NB4 (cell line): ENCODE measurements around the gene MARVELD2.

ENCODE experiments used
- POLR2A ChIP-seq: IDR thresholded peaks from 2 replicates; pipeline ENCODE4 v1.6.1; 2011; ENCODE audit warnings: mild to moderate bottlenecking; ENCODE audit not compliant: insufficient read length; ENCODE audit errors: extremely low read depth
- TF ChIP-seq, protein P1 (sequence below): IDR thresholded peaks from one replicate; pipeline ENCODE4 v1.5.1; 2012; ENCODE audit warnings: low read depth, low read length

DNA sequence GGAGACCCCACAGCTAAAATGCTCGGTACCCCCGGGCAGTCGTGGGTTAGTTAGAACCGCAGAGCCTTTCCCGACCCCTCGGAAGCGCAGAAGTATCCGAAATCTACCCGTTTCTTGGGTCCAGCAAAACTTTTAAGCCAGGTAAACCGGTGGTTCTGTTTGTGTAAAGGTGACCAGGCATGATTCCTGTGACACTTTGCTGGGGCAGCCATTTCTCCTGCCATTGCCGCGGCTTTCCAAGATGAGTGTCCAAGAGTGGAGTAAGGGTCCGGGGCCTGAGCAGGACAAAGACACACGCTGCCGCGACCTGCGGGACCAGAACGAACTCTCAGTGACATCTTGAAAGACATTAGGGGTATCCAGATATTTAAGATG lies 655 bp downstream of the MARVELD2 start:
- TF ChIP-seq, protein P1, sequence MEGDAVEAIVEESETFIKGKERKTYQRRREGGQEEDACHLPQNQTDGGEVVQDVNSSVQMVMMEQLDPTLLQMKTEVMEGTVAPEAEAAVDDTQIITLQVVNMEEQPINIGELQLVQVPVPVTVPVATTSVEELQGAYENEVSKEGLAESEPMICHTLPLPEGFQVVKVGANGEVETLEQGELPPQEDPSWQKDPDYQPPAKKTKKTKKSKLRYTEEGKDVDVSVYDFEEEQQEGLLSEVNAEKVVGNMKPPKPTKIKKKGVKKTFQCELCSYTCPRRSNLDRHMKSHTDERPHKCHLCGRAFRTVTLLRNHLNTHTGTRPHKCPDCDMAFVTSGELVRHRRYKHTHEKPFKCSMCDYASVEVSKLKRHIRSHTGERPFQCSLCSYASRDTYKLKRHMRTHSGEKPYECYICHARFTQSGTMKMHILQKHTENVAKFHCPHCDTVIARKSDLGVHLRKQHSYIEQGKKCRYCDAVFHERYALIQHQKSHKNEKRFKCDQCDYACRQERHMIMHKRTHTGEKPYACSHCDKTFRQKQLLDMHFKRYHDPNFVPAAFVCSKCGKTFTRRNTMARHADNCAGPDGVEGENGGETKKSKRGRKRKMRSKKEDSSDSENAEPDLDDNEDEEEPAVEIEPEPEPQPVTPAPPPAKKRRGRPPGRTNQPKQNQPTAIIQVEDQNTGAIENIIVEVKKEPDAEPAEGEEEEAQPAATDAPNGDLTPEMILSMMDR, result no peak
- no peak for TF ChIP-seq POLR2A
